ENCODE data around the gene DDX41. TPM values are rescaled to one million over a fixed set of nuclear protein-coding genes. Genes with fewer than 3 reads are reported as not detected.
A peak's percentile ranks its signal among the peaks of the same experiment; 100 is the strongest.

DDX41 gene
- total RNA-seq, 2 donors from 2014 or later: 33.1 to 53.5 TPM

DNA sequence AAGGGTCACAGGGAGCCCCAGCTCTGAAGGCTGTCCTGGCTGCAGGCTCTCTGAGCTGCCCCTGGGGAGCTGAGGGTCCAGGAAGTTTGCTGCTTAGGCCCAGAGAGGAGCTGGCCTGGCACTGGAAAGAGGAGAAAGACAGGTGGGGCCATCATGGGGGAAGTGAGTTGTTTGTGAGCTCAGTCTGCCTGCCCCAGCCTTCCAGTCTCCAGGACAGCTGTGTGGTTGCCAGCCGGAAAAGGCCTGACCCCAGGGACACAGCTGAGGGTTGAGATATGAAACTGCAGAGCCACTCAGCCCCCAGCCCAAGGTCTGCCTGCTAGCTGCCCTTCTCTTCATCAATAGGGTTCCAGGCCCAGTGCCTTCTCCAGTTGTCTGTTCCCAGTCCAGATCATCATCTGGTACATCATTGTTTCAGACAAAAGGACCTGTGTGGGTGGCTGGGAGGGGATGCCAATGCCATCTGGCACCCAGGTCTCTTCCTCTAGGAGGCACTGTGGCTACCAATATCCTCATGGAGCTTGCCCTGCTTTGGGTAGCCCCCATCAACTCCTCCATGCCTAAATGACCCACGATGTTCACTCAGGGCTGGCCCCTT lies 4.3 kb upstream of the DDX41 start:
- no peak for ATAC-seq
- intact Hi-C loops (cut with DNase I): no loop called here
- DNase-seq: peak; percentile 3

- no peak for ATAC-seq
- peak; percentile 5 for DNase-seq
- intact Hi-C loops (cut with DNase I): no loop called here
Observed at GRCh38 chr5:177520271-177520670, 3.5 kb upstream of the DDX41 start.

DNA sequence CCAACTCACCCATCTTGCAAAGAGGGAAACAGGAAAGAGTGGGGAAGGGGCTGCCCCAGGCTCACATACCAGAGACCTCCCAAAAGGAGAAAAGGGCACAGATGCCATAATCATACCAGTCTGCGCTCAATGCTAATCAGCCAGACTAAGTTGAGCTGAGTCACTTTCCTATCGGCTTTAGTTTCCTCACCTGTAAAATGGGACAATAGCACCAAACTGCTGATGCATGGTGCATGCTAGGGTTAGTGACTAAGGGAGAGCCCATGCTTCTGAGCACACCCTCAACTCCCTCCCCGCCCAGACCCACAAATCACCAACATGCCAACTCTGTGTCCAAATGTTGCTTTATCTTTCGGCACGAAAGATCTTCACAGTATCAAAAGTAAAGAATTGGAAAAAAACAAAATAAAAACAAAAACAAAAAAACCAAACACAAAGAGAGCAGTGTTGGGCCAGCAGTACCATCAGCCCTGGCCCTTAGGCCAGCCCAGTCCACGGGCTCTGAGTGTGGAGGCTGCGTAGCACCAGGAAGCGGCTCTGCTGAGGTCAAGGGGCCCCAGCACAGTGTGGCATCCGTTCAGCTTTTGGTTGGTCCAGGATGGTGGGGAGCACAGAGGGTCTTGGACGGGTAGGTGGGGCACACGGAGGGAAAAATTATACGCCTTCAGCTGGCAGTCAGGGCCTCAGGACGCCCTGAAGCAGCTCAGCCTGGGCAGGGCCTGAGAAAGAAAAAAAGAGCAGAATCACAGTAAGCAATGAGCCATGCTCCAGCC lies 2.9 kb upstream of the DDX41 start:
- DNase-seq: peak; percentile 6
- intact Hi-C loops (cut with DNase I): no loop called here
- no peak for ATAC-seq

DNA sequence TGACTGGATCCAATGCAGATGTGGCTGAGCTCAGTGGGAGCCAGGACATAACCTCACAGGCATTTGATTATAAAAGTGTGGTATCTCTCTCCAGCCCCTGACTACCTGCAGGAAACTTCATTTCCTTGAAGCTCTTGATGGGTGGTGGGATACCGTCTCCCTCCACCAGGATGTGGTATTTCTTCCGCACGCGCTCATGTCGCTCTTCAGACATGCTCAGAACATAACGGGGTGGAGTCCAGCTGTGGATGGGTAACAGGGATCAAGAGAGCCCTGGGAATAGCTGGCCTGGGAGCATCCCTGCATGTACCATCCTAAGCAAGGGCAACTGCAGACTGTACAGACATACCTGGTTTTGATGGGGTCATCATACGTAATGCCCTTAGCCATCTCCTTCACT lies 1.2 kb downstream of the DDX41 start:
- intact Hi-C loops (cut with DNase I): no loop called here
- ATAC-seq: no peak

DNA sequence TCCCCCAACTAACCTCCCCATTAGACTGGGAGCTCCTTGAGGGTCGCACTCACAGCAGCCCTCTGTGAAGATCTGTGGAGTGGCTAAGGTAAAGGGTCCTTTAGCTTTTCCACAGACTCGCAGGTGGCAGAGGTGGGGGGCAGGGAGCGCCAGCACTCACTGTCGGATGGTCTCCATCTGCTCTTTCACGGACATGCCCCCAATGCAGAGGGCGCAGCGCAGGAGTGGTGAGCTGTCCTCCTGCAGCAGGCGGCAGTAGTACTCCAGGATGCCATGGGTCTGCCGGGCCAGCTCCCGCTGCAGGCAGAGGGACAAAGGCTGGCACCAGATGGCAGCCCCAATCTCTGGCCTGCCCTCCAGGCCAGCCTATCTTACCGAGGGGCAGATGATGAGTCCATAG lies 2.2 kb downstream of the DDX41 start:
- DNase-seq: no peak
- ATAC-seq: no peak
- intact Hi-C loops (cut with DNase I): no loop called here

More for the DNA sequence above, 1.2 kb downstream of the DDX41 start:
- no peak for DNase-seq

- ATAC-seq: no peak
- intact Hi-C loops (cut with DNase I): no loop called here
- no peak for DNase-seq
Observed at GRCh38 chr5:177513500-177513899, 3.3 kb downstream of the DDX41 start.

DNA sequence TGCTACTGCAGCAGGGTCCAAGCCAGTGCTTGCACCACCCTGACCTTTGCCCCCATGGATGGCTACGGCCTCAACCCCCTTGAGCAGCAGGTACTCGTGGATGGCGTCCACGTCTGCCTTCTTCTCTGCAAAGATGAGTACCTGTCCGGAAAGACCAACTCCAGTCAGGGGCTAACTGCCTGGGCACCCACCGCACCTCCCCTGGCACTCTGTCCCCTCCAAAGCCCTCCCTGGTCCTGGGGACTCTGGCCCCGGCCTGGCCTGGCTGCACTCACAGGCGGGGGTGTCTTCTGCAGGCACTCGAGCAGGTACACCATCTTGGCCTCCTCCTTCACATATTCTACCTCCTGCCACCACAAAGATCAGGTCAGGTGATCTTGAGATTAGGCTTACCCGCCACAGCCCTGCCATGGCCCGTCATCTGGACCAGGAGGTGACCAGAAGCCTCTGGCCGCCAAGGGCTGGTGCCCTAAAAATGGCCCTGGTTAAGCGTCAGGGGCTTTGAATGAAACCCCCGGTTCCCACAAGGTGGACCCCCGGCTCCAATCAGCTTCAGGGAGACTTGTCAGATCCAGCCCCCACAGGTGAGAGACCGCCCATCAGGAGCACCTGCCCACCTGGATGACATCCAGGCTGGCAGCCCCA lies 3.9 kb downstream of the DDX41 start:
- ATAC-seq (no peak), DNase-seq (no peak)
- intact Hi-C loops (cut with DNase I): no loop called here

GRCh38 chr5:177511796-177512675 lies 4.7 kb downstream of the DDX41 start:
- ATAC-seq (no peak), DNase-seq (no peak)
- intact Hi-C loops (cut with DNase I): no loop called here

DNA sequence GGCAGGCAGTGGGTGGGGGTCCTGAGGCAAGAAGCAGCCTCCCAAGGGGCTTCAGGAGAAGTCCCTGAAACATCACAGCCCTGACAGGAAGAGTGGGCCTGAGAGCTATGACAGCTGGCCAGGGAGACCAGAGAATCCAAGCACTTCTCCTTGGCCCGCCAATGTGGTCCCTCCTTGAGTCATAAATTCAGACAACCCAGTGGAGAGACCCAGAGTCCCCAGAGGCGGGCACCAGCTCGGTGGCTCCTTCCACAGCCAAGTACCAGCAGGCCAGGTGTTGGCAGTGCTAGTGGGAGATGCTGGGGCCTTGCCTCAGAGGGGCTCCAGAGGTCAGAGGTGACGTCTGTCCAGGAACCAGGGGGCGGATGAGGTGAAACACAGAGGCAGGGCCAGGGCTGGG lies 5.6 kb downstream of the DDX41 start:
- ATAC-seq (no peak), DNase-seq (no peak)
- intact Hi-C loops (cut with DNase I): no loop called here

- ATAC-seq (no peak), DNase-seq (no peak)
- intact Hi-C loops (cut with DNase I): no loop called here
Observed at GRCh38 chr5:177510567-177511053, 6.2 kb downstream of the DDX41 start.

DNA sequence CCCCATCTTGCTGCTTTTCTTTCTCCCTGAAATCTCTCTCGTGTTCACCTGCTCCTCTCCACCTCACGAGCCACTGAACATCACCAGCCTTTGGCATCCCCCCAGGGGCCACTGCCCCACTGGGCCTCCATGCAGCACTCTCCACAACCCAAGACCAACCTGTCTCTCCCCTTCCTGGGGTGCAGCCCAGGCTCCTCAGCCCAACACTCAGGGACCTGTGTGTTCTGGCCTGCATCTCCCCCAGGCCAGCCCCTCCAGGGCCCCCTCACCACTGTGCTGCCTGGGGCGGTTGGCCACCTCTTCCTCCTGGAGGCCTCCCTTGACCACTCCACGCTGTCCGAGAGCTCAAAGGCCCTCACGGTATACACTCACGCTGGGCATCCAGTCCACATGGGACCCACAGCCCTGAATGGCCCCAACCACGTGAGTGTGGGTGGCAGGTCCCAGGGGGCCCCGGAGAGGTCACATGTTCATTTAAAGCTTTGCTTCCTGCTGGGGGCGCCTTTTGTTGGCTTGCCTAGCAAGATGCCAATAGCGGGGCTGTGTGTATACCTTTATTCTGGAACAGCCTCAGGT lies 6.7 kb downstream of the DDX41 start:
- ATAC-seq (no peak), DNase-seq (no peak)
- intact Hi-C loops (cut with DNase I): no loop called here

GRCh38 chr5:177509381-177509951 lies 7.3 kb downstream of the DDX41 start, which contains the start of gene DOK3:
DOK3 (minus strand) TSS chr5:177509826; CDS start chr5:177509540, 286 bp downstream.
- intact Hi-C loops (cut with DNase I): no loop called here
- DNase-seq (peak; percentile 60), ATAC-seq (peak; percentile 25 to 54)

DNA sequence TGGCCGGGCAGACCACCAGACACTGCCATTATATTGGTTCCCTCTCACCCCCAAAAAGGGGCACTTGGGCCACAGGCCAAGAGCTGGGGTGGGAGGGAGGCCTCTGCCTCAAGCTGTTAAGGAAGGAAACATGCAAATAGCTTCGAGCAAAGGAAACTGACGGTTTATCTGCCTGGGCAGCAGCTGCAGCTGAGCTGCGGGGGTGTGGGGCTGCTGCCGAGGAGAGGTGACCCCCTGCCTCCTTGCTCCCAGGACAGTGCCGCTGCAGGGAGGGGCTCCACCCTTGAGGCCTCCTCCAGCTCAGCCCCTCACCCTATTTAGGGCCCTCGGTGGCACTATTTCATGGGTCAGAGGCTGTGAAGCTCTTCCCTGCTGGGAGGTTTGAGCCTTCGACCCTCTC lies 7.9 kb downstream of the DDX41 start:
- ATAC-seq (no peak), DNase-seq (no peak)
- intact Hi-C loops (cut with DNase I): no loop called here

DNA sequence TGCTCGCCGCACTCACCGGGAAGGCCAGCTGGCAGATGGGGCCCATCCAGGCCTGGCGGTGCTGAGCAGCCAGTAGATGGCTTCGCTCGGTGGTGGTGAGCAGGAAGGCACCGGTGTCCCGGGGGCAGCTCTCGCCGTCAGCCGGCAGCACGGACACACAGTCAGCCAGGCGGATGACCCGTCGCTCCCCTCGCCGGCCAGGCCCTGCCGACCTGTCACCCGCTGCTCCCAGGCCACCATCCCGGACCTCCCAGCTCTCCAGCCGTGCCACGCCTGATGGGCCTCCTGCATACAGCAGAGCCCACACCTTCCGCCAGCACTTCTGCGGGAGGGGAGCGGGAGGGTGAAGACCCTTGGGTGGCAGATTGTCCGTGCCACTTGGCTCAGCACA lies 8.5 kb downstream of the DDX41 start:
- ATAC-seq (no peak), DNase-seq (no peak)
- intact Hi-C loops (cut with DNase I): no loop called here

GRCh38 chr5:177507596-177508220 lies 9.1 kb downstream of the DDX41 start:
- intact Hi-C loops (cut with DNase I): no loop called here
- DNase-seq (no peak), ATAC-seq (no peak)

DNA sequence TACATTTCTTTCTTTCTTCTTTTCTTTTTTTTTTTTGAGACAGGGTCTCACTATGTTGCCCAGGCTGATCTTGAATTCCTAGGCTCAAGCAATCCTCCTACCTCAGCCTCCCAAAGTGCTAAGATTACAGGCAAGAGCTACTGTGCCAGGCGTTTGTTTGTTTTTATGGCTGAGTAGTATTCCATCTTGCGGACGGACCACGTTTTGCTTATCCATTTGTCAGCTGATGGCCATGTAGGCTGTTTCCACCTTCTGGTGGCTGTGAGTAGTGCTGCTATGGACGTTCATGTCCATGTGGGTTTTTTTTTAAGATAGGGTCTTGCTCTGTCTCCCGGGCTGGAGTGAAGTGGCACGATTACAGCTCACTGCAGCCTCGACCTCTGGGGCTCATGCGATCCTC lies 9.6 kb downstream of the DDX41 start:
- no peak for DNase-seq
- ATAC-seq: no peak
- intact Hi-C loops (cut with DNase I): no loop called here

- no peak for DNase-seq
- intact Hi-C loops (cut with DNase I): no loop called here
- no peak for ATAC-seq
Observed at GRCh38 chr5:177505075-177505474, 11.7 kb downstream of the DDX41 start.

Measured in left cardiac atrium (tissue), 4 donors.